Activated T-cell treated with anti-CD3 and anti-CD28 coated beads for 48 hours (primary cell): ENCODE results near the gene SYTL5.

Experiments used
- DNase-seq: peaks from one replicate; pipeline ENCODE4 v3.0.0-alpha.2; 2020; ENCODE audit warnings: low read depth

Gene SYTL5

GRCh38 chrX:38138900-38139299 lies 132.5 kb downstream of the SYTL5 start:
- no peak for DNase-seq

GRCh38 chrX:38142610-38143009 lies 136.3 kb downstream of the SYTL5 start:
- DNase-seq = no peak

GRCh38 chrX:38149016-38149415 lies 142.7 kb downstream of the SYTL5 start:
- no peak for DNase-seq

GRCh38 chrX:38150993-38151392 lies 144.6 kb downstream of the SYTL5 start:
- DNase-seq = no peak

GRCh38 chrX:38151441-38151840 lies 145.1 kb downstream of the SYTL5 start:
- DNase-seq = no peak

GRCh38 chrX:38154340-38154739 lies 148.0 kb downstream of the SYTL5 start:
- DNase-seq = no peak

- no peak for DNase-seq
Measured at GRCh38 chrX:38154818-38155217, 148.5 kb downstream of the SYTL5 start.

GRCh38 chrX:38156838-38157237 lies 150.5 kb downstream of the SYTL5 start:
- no peak for DNase-seq

GRCh38 chrX:38163193-38163592 lies 156.8 kb downstream of the SYTL5 start:
- no peak for DNase-seq

- DNase-seq = no peak
Measured at GRCh38 chrX:38165023-38165422, 158.7 kb downstream of the SYTL5 start.

GRCh38 chrX:38166478-38167083 lies 160.2 kb downstream of the SYTL5 start:
- no peak for DNase-seq

- no peak for DNase-seq
Measured at GRCh38 chrX:38170556-38170955, 164.2 kb downstream of the SYTL5 start.

GRCh38 chrX:38172596-38172995 lies 166.2 kb downstream of the SYTL5 start:
- DNase-seq = no peak

- no peak for DNase-seq
Measured at GRCh38 chrX:38175139-38175538, 168.8 kb downstream of the SYTL5 start.

- no peak for DNase-seq
Measured at GRCh38 chrX:38178396-38178795, 172.0 kb downstream of the SYTL5 start.
